HG03571 (cell line): ENCODE data around the gene SPATA16.
"Not testable (repeated sequence)": the region's sequence is repeated elsewhere in the genome, so short reads cannot be mapped to it uniquely, and the experiment has no call there.

ENCODE experiments used
- ATAC-seq: cut with Tn5 transposase; IDR thresholded peaks from one replicate; pipeline ENCODE4 v1.9.1; 2021; ENCODE audit not compliant: unreplicated experiment

Gene SPATA16

DNA sequence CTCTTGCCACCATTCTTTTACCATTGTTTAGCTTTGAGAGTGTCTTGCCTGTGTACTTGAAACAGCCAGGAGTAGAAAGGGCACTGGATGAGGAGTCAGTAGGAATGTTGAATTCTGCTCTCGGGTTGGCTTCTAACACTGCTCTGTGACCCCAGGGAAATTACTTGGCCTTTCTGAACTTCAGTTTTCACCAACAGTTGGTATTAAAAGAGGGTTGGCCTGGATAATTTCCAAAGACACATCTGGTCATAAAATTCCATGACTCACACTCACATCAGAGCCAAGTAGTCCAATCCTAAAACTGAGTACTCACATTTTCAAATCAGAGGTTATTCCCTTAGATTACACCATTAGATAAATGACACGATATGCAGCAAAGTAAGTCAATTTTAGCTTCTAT lies 248.9 kb downstream of the SPATA16 start:
- ATAC-seq, result no peak

DNA sequence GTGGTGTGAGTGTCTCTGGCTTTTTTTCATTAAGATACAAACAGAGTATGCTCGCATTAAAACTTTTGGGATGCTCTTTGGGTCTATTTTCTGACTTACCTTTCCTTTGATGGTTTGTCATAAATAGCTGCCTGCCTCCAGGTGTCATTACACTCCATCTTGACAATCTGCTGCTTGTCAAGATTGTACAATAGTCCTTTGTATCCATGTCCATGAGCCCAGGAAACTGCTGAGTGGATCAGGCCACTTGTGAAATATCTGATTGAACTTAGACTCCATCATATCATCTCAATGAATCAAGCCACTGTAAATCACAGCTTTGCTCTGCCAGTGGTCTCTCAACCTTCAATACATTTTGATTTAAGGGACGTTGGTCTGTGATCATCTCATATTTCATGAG lies 255.3 kb downstream of the SPATA16 start:
- ATAC-seq, result no peak

DNA sequence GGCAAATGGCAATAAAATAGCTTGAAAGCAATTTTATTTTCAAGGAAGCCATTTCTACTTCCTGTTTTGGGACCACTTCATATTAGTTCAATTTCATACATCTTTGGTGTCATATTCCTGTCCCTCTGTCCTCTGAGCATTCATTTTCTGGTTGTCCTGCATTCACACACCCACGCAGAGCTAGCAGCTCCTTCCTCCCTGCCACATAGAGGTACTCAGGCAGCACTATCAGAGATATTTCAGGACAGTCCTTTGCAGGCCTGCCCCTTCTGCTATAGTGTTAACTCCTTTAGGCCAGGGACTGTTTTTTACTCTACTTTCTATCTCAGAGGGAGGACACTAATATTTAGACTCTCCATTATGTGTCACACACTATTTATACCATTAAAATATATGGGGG lies 258.5 kb downstream of the SPATA16 start:
- ATAC-seq, result no peak

GRCh38 chr3:172879381-172879780 lies 261.7 kb downstream of the SPATA16 start:
- not testable (repeated sequence) for ATAC-seq

DNA sequence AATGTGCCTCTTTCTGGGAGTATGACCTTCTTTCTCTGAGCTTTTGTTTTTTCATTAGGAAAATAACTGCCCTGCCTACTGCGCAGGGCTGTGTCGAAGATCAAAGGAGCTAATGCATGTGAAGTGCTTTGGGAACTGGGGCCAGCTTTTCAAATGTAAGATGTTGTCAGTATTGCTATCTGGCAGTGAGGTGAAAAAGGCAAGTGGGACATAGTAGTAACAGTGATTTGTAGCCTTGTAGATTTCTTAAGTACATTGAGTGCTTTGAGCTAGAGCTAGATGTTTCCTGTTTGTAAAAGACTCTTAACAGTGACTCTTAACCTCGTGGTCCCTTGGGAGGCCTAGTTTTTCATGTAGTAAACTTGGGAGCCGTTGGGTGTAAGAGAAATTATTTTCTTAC lies 264.0 kb downstream of the SPATA16 start:
- no peak for ATAC-seq

- no peak for ATAC-seq
Measured at GRCh38 chr3:172876297-172876696, 264.7 kb downstream of the SPATA16 start.

DNA sequence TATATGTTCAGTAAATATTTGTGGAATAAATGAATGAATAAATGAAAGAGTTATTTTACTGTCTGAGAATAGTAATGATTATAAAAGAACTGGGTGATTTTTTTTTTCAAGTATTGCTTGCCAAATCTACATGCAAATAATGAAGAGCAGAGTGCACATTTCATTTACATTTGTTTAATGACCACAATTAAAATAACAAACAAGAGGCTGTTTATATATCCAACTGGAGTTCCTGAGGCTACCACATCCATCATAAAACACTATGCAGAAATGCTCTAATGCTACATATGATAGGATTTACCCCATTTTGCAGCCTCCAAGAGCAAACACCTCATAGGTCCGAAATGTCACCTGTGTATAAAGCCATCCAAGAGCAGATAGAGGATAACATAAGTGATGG lies 266.0 kb downstream of the SPATA16 start:
- no peak for ATAC-seq

DNA sequence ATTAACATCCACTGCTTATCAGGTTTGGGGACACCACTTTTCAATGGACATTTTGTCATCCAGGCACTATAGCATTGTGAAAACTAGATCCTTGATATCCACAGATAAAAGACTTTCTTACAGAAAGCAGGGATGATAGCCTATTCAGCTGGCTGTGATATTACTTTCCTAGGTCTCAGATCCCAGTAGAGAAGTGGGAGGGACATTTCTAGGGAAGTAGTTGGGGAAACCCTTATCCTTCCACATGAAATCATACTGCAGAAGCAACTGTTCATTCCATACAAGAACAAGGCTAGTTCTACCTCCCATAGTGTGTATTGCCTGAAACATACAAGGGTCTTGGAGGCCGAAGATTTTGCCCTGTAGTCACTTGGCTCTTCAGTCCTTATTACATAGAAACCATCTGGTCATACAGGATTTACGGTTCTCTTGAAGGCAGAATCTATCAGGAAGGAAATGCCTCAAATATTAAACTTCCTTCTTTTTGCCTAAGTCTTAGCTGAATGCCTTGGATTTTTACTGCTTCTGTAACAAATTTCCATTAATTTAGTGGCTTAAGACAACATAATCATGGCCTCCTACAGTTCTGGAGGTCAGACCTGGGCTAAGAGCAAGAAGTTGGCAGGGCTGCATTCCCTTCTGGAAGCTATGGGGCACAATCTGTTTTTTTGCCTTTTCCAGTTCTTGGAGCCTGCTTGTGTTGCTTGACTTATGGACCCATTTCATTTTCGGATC lies 271.1 kb downstream of the SPATA16 start:
- ATAC-seq, result no peak

DNA sequence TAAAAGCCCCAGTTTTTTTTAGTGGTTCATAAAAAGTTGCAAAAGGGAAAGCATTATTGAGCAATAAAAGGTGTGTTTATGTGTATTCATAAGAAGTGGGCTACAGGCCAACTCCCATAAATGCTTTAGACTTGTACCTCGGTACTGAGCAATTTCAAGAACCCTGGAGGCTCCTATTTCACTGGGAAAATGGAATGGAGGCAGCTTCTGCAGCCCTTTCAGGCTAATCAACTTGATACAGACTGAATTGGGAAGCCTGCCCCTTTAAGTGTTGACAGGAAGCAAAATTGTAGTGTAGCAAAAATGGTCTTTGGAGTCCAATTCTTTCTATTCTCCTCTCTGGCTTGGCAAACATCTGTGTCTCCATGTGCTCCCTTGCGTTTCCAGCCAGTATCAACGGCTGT lies 271.7 kb downstream of the SPATA16 start:
- no peak for ATAC-seq

DNA sequence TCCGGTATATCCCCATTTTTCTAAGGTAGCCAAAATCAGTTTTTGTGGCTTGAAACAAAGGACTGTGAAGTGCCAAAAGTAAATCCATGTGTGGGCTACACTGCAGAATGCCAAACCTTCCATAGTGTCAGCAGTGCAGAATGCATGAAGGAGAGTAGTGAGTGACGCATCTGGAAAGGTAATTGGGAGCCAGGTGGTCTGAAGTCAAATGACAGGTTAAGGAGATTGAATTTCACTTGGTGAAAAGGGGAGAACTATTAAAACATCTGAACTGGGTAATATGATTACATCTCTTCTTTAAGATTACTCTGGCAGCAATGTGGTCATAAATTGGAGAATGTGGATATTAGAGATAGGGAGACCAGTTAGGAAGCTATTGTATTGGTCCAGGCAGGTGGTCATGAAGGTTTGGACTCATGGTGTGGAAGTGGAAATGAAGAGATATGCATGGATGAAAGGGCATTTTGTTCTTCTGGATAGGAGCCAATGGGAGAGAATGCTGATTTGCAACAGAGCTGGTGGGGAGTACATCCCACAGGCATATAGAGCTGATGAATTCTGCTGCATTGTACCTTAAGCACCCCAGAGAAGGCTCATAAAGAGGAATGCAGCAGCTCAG lies 272.3 kb downstream of the SPATA16 start:
- ATAC-seq, result no peak

DNA sequence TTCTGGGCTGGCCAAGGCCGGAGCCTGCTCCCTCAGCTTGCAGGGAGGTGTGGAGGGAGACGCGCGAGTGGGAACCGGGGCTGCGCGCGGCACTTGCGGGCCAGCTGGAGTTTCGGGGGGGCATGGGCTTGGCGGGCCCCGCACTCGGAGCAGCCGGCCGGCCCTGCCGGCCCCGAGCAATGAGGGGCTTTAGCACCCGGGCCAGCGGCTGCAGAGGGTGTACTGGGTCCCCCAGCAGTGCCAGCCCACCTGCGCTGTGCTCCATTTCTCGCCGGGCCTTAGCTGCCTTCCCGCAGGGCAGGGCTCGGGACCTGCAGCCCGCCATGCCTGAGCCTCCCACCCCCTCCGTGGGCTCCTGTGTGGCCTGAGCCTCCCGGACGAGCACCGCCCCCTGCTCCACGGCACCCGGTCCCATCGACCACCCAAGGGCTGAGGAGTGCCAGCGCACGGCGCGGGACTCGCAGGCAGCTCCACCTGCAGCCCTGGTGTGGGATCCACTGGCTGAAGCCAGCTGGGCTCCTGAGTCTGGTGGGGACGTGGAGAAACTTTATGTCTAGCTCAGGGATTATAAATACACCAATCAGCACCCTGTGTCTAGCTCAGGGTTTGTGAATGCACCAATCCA lies 274.2 kb downstream of the SPATA16 start:
- ATAC-seq, result not testable (repeated sequence)

DNA sequence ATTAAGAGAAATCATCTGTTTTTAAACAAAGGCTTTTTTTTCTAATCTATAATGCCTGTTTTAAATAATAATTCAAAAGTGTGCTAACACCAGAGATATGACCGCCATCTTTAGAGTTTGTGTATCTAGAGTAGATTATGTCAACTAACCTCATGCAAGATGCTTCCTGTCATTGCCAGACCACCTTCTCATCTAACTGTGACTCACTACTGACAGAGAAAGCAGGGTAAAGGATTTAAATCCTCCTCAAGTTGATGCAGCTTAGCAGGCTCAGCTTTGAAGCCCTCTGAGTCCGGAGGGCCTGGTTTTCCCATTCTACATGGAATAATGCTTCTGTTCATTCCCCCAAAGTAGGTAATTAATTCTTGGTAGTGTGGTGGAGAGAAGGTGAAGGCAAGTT lies 282.0 kb downstream of the SPATA16 start:
- no peak for ATAC-seq

GRCh38 chr3:172856795-172857742 lies 284.0 kb downstream of the SPATA16 start:
- ATAC-seq, result no peak

GRCh38 chr3:172855037-172855436 lies 286.0 kb downstream of the SPATA16 start:
- no peak for ATAC-seq

GRCh38 chr3:172853921-172854666 lies 286.9 kb downstream of the SPATA16 start:
- ATAC-seq, result no peak

DNA sequence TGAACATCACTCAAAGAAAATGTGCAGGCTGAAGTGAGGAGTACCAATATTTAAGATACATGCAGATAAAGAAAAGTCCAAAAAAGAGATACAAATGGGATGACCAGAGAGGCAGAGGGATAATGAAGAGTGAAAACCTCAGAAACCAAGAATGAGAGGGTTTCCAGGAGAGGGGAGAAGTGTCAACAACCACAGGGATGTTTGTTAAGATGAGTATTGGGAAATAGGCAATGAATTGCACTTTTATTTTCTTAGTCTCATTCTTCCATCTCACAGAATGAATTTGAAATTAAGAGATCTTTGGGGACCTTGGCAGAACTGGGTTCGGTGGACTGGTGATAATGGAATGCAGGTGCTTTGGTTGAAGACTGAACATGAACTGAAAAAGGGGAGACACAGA lies 288.0 kb downstream of the SPATA16 start:
- ATAC-seq, result no peak

GRCh38 chr3:172848910-172849309 lies 292.1 kb downstream of the SPATA16 start:
- no peak for ATAC-seq

DNA sequence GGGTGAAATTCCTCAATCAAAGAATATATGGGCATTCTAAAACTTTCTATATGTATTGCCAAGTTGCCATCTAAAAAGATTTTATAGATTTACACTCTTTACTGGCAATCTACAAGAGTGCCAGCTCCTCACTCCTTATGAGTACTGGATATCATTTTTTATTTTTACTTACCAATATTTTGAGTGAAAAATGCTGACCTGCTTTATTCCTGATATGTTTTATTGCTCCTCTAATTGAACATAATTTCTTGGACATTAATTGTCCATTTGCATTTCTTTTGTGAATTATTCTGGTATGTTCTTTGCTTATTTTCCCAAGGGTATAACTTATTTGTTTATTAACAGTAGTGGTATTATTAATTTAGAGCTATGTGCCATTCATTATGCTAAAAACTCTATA lies 293.7 kb downstream of the SPATA16 start:
- no peak for ATAC-seq

DNA sequence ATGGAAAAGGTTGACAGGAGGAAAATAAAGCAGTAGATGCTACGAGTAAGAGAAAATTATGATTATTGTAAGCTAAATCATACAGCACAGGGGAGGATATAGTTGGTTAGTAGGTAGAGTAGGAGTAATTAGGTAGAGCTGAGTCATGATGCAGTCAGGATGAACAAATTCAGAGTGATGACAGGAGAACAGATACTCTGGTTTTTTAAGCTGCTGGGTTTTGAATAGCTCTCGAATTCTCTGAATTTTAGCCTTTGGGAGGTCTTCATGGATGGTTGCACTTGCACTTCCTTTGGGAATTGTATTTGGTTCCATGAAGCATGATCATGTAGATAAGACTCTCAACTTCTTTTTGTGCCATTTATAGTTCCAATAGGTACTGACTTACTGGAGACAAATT lies 294.3 kb downstream of the SPATA16 start:
- no peak for ATAC-seq

DNA sequence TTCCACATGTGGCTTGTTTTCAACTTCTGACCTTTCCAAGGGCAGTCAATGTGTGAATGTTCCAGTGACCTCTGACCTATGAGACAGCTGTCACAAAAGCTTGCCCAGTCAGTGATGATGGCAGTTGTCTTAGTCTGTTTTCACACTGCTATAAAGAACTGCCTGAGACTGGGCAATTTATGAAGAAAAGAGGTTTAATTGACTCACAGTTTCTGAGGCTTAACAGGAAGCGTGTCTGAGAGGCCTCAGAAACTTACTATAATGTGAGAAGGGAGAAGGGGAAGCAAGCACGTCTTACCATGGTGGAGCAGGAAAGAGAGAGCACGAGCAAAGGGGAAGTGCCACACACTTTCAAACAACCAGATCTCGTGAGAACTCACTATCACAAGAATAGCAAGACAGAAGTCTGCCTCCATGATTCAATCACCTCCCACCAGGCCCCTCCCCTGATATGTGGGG lies 294.9 kb downstream of the SPATA16 start:
- peak; percentile 48 for ATAC-seq
